ENCODE data around the gene MAPK10.
A peak's percentile ranks its signal among the peaks of the same experiment; 100 is the strongest.

Gene MAPK10

GRCh38 chr4:86100539-86101215, 259.2 kb downstream of the MAPK10 start:
- TF ChIP-seq CTCF (IDR thresholded peaks at IDR 0.05; ENCODE audit: control insufficient read depth, insufficient read depth, low read depth, low read length, missing control alignments) = no peak
- H3K4me3 ChIP-seq (ENCODE audit: control insufficient read depth, low read depth, low read length) = no peak overlapping the region
- no peak for DNase-seq (ENCODE audit: low read depth)

DNA sequence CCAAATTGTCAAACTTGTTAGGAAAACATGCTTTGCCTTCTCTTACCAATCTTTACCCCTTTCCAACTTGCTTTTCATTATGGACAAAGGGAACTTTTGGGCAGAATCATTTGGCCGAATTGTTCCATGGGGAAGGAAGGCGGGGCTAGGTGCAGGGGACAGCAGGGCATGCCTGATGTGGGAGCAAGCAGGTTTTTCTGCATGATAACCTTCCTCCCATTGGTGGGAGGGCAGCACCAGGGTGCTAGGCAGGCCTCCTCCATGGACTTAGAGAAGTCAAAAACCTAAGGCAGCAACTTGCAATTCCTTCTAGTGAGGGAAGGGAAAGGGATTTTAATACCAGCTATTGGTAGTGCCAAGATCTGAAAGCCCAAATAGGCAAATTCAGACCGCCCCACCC, 260.5 kb downstream of the MAPK10 start:
- no peak for TF ChIP-seq CTCF (IDR thresholded peaks at IDR 0.05; ENCODE audit: control insufficient read depth, insufficient read depth, low read depth, low read length, missing control alignments)
- no peak overlapping the region for H3K4me3 ChIP-seq (ENCODE audit: control insufficient read depth, low read depth, low read length)
- DNase-seq (ENCODE audit: low read depth) = no peak

GRCh38 chr4:86098691-86099090, 261.2 kb downstream of the MAPK10 start:
- no peak for DNase-seq (ENCODE audit: low read depth)
- no peak for TF ChIP-seq CTCF (IDR thresholded peaks at IDR 0.05; ENCODE audit: control insufficient read depth, insufficient read depth, low read depth, low read length, missing control alignments)
- no peak overlapping the region for H3K4me3 ChIP-seq (ENCODE audit: control insufficient read depth, low read depth, low read length)

- no peak overlapping the region for H3K4me3 ChIP-seq (ENCODE audit: control insufficient read depth, low read depth, low read length)
- no peak for DNase-seq (ENCODE audit: low read depth)
- no peak for TF ChIP-seq CTCF (IDR thresholded peaks at IDR 0.05; ENCODE audit: control insufficient read depth, insufficient read depth, low read depth, low read length, missing control alignments)
Observed at GRCh38 chr4:86096373-86096772, 263.5 kb downstream of the MAPK10 start.

- TF ChIP-seq CTCF (IDR thresholded peaks at IDR 0.05; ENCODE audit: control insufficient read depth, insufficient read depth, low read depth, low read length, missing control alignments) = no peak
- no peak overlapping the region for H3K4me3 ChIP-seq (ENCODE audit: control insufficient read depth, low read depth, low read length)
- DNase-seq (ENCODE audit: low read depth) = peak; percentile 63
Observed at GRCh38 chr4:86092684-86093083, 267.2 kb downstream of the MAPK10 start.

GRCh38 chr4:86091201-86091600, 268.7 kb downstream of the MAPK10 start:
- DNase-seq (ENCODE audit: low read depth) = no peak
- H3K4me3 ChIP-seq (ENCODE audit: control insufficient read depth, low read depth, low read length) = no peak overlapping the region
- TF ChIP-seq CTCF (IDR thresholded peaks at IDR 0.05; ENCODE audit: control insufficient read depth, insufficient read depth, low read depth, low read length, missing control alignments) = no peak
